IPS-18c (cell line): Measurements from ENCODE around the gene SORL1.
A peak's percentile ranks its signal among the peaks of the same experiment; 100 is the strongest.
"Not testable (repeated sequence)": the region's sequence is repeated elsewhere in the genome, so short reads cannot be mapped to it uniquely, and the experiment has no call there.

Experiments
- H3K4me3 ChIP-seq: 2 replicates; pipeline ENCODE4 v1.7.0; 2013; ENCODE audit warnings: low read depth, mild to moderate bottlenecking, low read length, moderate library complexity; ENCODE audit not compliant: insufficient read depth
- H3K9me3 ChIP-seq: one replicate; pipeline ENCODE4 v1.6.1; 2013; ENCODE audit warnings: mild to moderate bottlenecking, low read length, moderate library complexity; ENCODE audit not compliant: control insufficient read depth, insufficient read depth

SORL1 gene

GRCh38 chr11:121464352-121464946 is 12.3 kb downstream of the SORL1 start:
- Histone ChIP-seq H3K9me3 (no peaks in the 10 kb centered on the region), H3K4me3 (no peak overlapping the region)

GRCh38 chr11:121465709-121466062 is 13.6 kb downstream of the SORL1 start:
- no peaks in the 10 kb centered on the region for H3K9me3 ChIP-seq
- no peak overlapping the region for H3K4me3 ChIP-seq

- peak overlapping the region; percentile 15; the same call in 1 of the 2 replicates for H3K4me3 ChIP-seq
Observed at GRCh38 chr11:121466063-121466794, 14.1 kb downstream of the SORL1 start.

DNA sequence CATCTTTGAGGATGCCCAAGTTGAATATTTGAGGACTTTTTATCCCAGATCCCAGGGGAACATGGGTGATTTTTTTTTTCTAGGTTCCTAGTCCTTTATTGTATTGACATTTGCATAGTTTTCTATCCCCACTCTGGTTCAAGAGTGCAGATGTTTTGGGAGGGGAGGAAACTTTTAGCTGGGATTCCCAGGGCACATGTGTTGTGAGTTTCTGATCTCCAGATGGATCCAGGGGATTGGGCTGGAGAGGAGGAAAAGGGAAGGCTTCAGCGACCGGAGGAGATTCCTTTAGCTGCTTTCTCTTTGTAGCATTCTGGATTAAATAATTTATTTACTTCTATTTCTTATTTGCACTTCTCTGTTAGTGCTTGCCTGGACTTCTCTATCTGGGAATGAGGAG is 15.4 kb downstream of the SORL1 start:
- Histone ChIP-seq H3K9me3 (no peaks in the 10 kb centered on the region), H3K4me3 (no peak overlapping the region)

More at GRCh38 chr11:121466063-121466794, 14.1 kb downstream of the SORL1 start:
- H3K9me3 ChIP-seq = no peaks in the 10 kb centered on the region

DNA sequence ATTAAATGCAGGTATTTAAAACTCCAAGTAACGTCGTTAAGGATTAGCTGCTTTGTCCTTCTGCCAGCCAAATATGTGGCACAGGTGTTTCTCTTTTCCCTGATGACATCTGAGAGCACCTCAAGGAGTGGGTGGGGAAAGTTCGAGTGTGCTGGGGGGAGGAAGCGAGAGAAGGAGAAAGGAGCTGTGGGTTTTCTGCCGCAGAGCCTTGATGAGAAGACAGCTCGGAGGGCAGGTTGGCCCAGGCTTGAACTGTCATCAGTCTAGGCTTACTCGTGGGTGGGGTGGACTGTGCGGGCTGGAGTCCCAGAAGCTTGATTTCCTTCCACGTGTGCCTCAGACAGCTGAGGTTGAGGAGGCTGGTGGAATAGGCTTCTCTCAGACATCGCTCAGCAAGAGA is 15.9 kb downstream of the SORL1 start:
- Histone ChIP-seq H3K9me3 (no peaks in the 10 kb centered on the region), H3K4me3 (no peak overlapping the region)

GRCh38 chr11:121469910-121470309 is 17.8 kb downstream of the SORL1 start:
- H3K9me3 ChIP-seq = no peaks in the 10 kb centered on the region

DNA sequence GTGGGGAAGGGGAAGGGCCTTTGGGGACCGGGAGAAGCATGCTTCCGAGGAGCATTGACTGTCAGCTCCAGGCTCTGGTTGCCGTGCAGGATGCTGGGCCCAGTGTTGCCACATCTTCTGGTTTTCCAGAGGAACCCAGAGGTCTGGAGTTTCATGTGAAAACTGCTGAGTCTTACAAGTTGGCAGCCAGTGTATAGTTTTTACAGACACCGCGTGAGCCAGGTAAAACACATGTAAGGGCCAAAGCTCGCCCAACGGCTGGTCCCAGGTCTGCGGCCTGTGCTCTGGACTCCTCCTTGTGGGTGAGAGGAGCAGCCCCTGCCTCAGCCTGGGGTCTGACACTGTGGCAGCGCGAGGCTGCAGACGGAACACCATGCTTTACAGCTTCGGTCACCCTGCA is 19.1 kb downstream of the SORL1 start:
- no peak overlapping the region for H3K4me3 ChIP-seq
- no peaks in the 10 kb centered on the region for H3K9me3 ChIP-seq

More at GRCh38 chr11:121469910-121470309, 17.8 kb downstream of the SORL1 start:
- H3K4me3 ChIP-seq = no peak overlapping the region

DNA sequence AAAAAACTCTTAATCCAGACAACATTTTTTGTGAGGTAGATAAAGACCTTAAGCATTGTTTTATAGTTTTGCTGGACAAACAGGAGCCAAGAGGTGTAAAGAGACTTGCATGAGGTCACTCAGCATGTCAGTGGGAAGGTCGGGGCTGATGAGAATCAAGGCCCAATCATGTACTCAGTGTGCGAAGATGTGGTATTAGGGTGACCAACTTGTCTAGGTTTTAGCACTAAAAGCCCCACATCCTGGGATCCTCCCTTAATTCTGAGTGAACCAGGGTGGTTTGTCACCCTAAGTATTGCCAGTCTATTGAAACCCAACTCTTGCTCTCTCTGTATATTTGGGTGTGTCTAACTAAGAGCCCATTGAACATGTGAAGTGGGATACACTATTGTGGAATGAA is 20.2 kb downstream of the SORL1 start:
- no peak overlapping the region for H3K4me3 ChIP-seq
- H3K9me3 ChIP-seq = no peaks in the 10 kb centered on the region

GRCh38 chr11:121473064-121473777 is 21.1 kb downstream of the SORL1 start:
- Histone ChIP-seq H3K9me3 (no peaks in the 10 kb centered on the region), H3K4me3 (no peak overlapping the region)

GRCh38 chr11:121474680-121475079 is 22.6 kb downstream of the SORL1 start:
- H3K4me3 ChIP-seq = no peak overlapping the region
- no peaks in the 10 kb centered on the region for H3K9me3 ChIP-seq

DNA sequence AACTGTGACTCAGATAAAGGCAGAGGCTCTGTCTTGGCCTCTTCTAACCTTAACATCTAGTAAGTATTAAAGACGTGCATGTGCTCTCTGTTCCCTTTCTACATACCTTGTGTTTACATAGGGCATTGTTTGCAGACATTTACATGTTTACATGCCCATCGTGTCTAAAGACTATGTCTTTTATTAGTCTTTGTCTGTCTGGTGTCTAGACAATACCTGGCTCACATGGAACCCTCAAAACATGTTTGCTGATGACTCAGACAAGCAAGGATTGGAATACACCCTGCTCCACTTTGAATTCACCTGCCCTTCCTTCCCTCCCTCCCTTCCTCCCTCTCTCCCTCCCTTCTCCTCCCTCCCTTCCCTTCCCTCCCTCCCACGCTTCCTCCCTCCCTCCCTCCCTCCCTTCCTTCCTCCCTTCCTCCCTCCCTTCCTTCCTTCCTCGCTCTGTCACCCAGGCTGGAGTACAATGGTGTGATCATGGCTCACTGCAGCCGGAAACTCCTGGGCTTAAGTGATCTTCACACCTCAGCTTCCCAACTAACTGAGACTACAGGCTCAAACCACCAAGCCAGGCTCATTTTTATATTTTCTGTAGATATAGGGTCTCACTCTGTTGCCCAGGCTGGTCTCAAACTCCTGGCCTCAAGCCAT is 24.4 kb downstream of the SORL1 start:
- no peak overlapping the region for H3K4me3 ChIP-seq
- no peaks in the 10 kb centered on the region for H3K9me3 ChIP-seq

GRCh38 chr11:121478226-121478894 is 26.2 kb downstream of the SORL1 start:
- no peaks in the 10 kb centered on the region for H3K9me3 ChIP-seq
- H3K4me3 ChIP-seq = peak overlapping the region; percentile 32; the same call in 1 of the 2 replicates

DNA sequence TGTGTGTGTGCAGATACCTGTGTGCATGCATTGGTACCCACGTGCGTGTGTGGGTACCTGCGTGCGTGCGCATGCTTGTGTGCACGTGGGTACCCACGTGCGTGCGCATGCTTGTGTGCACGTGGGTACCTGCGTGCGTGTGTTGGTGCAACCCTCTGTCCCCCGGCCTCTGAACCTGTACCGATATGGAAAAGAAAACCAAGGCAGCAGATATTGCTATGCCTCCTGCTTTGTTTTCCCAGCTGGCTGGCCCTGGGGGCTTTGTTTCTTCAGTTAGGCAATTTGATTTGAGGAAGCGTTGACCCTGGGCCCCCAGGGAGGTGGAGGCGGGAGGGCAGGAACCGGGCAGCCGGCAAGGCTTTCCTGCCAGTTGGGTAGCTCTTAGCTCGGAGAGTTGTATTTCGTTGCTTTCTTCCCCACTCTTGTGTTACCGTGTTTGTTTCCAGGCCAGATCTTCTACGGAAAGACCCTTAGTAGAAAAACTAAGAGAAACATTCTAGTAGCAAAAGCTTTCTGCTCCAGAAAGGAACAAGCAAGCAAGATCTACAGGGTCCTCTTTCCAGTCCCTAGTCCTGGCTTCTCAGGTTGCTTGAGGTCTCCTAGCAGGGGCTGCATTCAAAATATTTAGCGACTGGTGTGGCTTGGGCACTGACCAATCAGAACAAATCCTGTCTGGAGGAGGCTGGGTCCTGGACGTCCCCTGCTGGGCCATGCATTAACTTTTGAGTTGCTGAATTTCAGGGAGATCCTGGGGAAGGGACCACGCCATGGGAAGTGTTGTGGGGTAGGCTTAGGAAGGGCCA is 27.0 kb downstream of the SORL1 start:
- Histone ChIP-seq H3K9me3 (no peaks in the 10 kb centered on the region), H3K4me3 (peak overlapping the region; percentile 32; the same call in 1 of the 2 replicates)

GRCh38 chr11:121479698-121480238 is 27.7 kb downstream of the SORL1 start:
- Histone ChIP-seq H3K4me3 (no peak overlapping the region), H3K9me3 (no peaks in the 10 kb centered on the region)

DNA sequence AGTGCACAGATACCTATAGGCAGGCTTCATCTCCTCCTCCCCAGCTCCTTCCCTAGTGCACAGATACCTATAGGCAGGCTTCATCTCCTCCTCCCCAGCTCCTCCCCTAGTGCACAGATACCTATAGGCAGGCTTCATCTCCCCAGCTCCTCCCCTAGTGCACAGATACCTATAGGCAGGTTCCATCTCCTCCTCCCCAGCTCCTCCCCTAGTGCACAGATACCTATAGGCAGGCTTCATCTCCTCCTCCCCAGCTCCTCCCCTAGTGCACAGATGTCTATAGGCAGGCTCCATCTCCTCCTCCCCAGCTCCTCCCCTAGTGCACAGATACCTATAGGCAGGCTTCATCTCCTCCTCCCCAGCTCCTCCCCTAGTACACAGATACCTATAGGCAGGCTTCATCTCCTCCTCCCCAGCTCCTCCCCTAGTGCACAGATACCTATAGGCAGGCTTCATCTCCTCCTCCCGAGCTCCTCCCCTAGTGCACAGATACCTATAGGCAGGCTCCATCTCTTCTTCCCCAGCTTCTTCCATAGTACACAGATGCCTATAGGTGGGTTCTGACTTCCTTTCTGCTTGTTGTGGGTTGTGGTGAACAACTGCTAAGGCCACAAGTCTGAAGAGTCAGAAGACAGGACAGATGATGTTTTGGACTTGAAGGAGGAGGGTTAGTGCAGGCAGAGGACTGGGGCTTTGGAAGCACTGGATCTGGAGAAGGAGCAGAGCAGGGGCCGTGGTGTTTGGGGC is 29.5 kb downstream of the SORL1 start:
- not testable (repeated sequence) for H3K4me3 ChIP-seq

More for the DNA sequence above, 29.5 kb downstream of the SORL1 start:
- H3K9me3 ChIP-seq = not testable (repeated sequence)
